ENCODE results near the gene BICD2. TPM values are rescaled to one million over a fixed set of nuclear protein-coding genes. Genes with fewer than 3 reads are reported as not detected.

BICD2 gene
- total RNA-seq, 2 donors from 2014 or later, result 22.2 to 48.3 TPM

DNA sequence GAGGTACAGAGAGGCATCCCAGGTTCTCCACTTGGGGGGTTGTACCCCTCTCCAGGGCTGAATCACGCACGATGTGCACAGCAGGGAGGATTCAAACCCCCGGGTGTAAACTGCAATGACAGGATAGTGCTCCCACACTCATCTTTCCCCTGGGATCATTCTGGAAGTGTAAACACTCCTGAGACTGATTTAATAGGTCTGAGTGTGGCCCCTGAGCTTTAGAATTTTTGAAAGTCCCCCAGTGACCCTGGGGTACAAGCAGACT is 16.5 kb downstream of the BICD2 start:
- H3K36me3 ChIP-seq, result no peaks in the 10 kb centered on the region
- no peaks in the 10 kb centered on the region for H3K27me3 ChIP-seq (replicated peaks; ENCODE audit: insufficient read depth)
- intact Hi-C loops (cut with DNase I), result no loop called here
- no peak overlapping the region for H3K27ac ChIP-seq
- no peak for DNase-seq (ENCODE audit: low spot score)
- no peaks in the 10 kb centered on the region for H3K9me3 ChIP-seq
- TF ChIP-seq, protein P1, sequence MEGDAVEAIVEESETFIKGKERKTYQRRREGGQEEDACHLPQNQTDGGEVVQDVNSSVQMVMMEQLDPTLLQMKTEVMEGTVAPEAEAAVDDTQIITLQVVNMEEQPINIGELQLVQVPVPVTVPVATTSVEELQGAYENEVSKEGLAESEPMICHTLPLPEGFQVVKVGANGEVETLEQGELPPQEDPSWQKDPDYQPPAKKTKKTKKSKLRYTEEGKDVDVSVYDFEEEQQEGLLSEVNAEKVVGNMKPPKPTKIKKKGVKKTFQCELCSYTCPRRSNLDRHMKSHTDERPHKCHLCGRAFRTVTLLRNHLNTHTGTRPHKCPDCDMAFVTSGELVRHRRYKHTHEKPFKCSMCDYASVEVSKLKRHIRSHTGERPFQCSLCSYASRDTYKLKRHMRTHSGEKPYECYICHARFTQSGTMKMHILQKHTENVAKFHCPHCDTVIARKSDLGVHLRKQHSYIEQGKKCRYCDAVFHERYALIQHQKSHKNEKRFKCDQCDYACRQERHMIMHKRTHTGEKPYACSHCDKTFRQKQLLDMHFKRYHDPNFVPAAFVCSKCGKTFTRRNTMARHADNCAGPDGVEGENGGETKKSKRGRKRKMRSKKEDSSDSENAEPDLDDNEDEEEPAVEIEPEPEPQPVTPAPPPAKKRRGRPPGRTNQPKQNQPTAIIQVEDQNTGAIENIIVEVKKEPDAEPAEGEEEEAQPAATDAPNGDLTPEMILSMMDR (IDR thresholded peaks at IDR 0.05), result no peak
- TF ChIP-seq POLR2A (IDR thresholded peaks at IDR 0.05) (no peak), POLR2AphosphoS5 (IDR thresholded peaks at IDR 0.05) (no peak)
- H3K4me1 ChIP-seq (replicated peaks), result peaks cover 2% of the 10 kb centered on the region
- WGBS, result 74% methylated on average over 3 of the region's 3 CpGs
- no peak overlapping the region for H3K4me3 ChIP-seq

DNA sequence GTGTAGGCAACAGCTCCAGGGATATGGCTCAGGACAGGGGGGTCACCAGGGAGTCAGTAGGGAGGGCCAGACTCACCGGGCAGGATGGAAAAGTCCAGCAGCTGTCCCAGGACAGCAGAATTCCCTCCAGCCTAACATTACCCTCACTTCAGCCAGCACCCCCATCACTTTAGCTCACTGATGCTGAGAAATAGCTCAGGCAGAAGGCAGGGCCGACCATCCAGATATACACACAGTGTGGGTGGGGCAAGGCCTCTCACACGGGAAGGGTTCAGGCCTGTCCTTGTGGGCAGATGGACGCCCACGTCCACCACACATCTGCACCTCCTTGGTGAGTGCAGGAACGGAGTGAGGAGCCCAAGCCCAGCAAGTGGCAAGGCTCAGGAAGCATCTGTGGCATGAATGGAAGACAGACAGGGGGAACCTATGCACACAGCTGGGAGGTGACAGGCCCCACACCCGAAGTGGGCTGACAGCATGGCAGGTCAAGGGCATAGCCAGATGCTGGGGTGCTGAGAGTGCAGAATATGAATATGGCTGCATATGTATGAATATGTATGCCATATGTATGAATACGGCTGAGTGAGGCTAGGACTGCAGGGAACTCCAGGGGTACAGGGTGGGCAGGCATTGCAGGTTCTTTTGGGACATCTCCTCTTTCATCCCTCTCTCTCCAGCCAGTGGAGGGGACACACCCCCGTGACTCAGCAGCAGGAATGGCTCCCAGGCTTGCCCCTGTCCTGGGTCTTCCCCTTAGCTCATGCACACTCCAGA is 17.0 kb downstream of the BICD2 start:
- TF ChIP-seq POLR2AphosphoS5 (IDR thresholded peaks at IDR 0.05) (no peak), POLR2A (IDR thresholded peaks at IDR 0.05) (no peak)
- TF ChIP-seq, protein P1 (IDR thresholded peaks at IDR 0.05), result no peak
- Histone ChIP-seq H3K4me3 (no peak overlapping the region), H3K4me1 (replicated peaks) (peaks cover 2% of the 10 kb centered on the region), H3K27me3 (replicated peaks; ENCODE audit: insufficient read depth) (no peaks in the 10 kb centered on the region), H3K36me3 (no peaks in the 10 kb centered on the region), H3K9me3 (no peaks in the 10 kb centered on the region), H3K27ac (no peak overlapping the region)
- WGBS, result 70% methylated on average over 9 of the region's 9 CpGs
- DNase-seq (ENCODE audit: low spot score), result no peak
- intact Hi-C loops (cut with DNase I), result no loop called here

DNA sequence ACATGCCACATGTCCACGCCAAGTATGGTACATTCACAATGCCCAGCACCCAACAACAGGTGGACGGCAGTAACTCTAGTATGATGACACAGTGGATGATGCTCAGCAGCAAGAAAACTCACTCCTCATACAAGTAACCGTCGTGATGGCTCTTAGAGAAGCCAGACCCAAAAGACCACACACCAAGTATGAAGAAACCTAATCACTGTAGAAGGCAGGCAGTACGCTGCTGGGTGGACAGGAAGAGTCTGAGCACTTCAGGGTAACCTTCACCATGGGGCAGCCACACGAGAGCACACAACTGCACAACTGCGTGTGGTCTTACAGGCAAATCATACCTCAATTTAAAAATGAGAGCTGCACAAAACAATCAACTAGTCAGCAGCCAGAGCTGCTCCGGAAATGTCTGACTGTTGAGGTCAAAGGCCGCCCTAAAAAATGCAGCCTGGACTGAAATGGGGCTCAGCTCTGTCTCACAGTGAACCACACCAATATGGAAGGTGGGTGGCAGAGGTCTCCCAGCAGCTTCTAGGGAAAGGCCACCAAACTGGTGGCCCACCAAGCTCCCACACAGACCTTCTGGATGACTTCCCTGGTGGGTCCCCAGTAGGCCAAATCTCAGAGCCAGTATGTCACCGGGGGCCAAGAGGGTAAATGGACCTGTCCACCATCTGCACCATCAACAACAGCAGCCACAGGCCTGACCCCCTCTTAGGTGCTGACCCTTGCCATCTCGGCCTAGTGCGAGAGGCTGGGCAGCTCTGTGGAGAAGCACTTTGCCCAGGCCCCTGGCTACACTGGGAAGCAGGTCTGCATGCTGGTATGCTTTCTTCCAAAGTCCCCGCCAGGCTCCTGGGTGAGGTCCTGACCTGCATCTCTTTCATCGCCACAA is 17.8 kb downstream of the BICD2 start:
- WGBS, result 85% methylated on average over 14 of the region's 14 CpGs
- Histone ChIP-seq H3K4me3 (no peak overlapping the region), H3K9me3 (no peaks in the 10 kb centered on the region), H3K4me1 (replicated peaks) (peaks cover 2% of the 10 kb centered on the region), H3K27ac (no peak overlapping the region), H3K27me3 (replicated peaks; ENCODE audit: insufficient read depth) (no peaks in the 10 kb centered on the region), H3K36me3 (no peaks in the 10 kb centered on the region)
- intact Hi-C loops (cut with DNase I), result no loop called here
- no peak for DNase-seq (ENCODE audit: low spot score)
- TF ChIP-seq, protein P1 (IDR thresholded peaks at IDR 0.05), result no peak
- TF ChIP-seq POLR2AphosphoS5 (IDR thresholded peaks at IDR 0.05), result no peak
- TF ChIP-seq POLR2A (IDR thresholded peaks at IDR 0.05), result no peak

DNA sequence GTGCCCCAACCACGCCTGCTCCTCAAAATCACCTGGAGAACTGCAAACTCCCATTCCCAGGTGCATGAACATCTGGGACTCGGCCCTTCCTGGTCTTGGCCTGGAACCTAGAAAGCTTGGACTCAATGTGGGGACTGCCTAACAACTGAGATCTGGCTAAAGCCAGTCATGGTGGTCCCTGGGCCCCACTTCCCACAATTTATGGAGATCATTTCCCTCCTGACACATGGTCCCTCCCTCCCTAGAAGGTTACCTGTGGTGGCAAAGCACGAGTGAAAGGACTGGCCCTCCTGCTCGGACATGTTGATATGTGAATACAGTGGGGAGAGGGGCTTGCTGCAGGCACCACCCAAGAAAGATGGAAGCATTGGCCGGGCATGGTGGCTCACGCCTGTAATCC is 18.8 kb downstream of the BICD2 start:
- WGBS, result 94% methylated on average over 6 of the region's 6 CpGs
- no peak overlapping the region for H3K27ac ChIP-seq
- H3K27me3 ChIP-seq (replicated peaks; ENCODE audit: insufficient read depth), result no peaks in the 10 kb centered on the region
- H3K9me3 ChIP-seq, result no peaks in the 10 kb centered on the region
- H3K36me3 ChIP-seq, result no peaks in the 10 kb centered on the region
- H3K4me1 ChIP-seq (replicated peaks), result peaks cover 2% of the 10 kb centered on the region
- no peak overlapping the region for H3K4me3 ChIP-seq
- intact Hi-C loops (cut with DNase I), result no loop called here
- TF ChIP-seq POLR2AphosphoS5 (IDR thresholded peaks at IDR 0.05), result no peak
- TF ChIP-seq POLR2A (IDR thresholded peaks at IDR 0.05), result no peak
- TF ChIP-seq, protein P1 (IDR thresholded peaks at IDR 0.05), result no peak
- DNase-seq (ENCODE audit: low spot score), result no peak

Measured in prostate gland (tissue), 2 donors.